Tibial nerve (tissue), 4 donors: ENCODE data around the gene ADAMTS10.

Experiments used
- CTCF ChIP-seq, 5 experiments: fragments of 200-600 bp in 3 of 5; fragments of 450-650 bp in 2 of 5; sonication (generic) in 3 of 5; IDR thresholded peaks; one replicate each; pipeline ENCODE4 v1.5.1; 2016 to 2019; ENCODE audit warnings: antibody characterized with exemption in 5 of 5, mild to moderate bottlenecking in 3 of 5, moderate library complexity in 2 of 5
- EP300 ChIP-seq, 2 donors: sonication (generic); formaldehyde crosslinking; IDR thresholded peaks; one replicate each; pipeline ENCODE4 v1.6.1; 2017; ENCODE audit warnings: antibody characterized with exemption in 2 of 2, mild to moderate bottlenecking in 1 of 2

- no peak for TF ChIP-seq CTCF (IDR thresholded peaks at IDR 0.05)
- no peak for TF ChIP-seq EP300 (IDR thresholded peaks at IDR 0.05)
Observed at GRCh38 chr19:8612807-8613171, 2.3 kb upstream of the ADAMTS10 start.
